GM12878 (cell line): Measurements from ENCODE around the gene POLR1A. TPM values are rescaled to one million over a fixed set of nuclear protein-coding genes. Genes with fewer than 3 reads are reported as not detected.
A peak's percentile ranks its signal among the peaks of the same experiment; 100 is the strongest.

ENCODE experiments used
- BMI1 ChIP-seq: fragments of 450-650 bp; IDR thresholded peaks from 2 replicates; pipeline ENCODE4 v1.6.1; 2016; ENCODE audit warnings: mild to moderate bottlenecking, moderate library complexity, borderline replicate concordance
- CHD2 ChIP-seq: IDR thresholded peaks from 2 replicates; pipeline ENCODE4 v1.6.1; 2011; ENCODE audit warnings: low read depth, low read length, improper control_type of control experiment, borderline replicate concordance
- DPF2 ChIP-seq: fragments of 450-650 bp; IDR thresholded peaks from 2 replicates; pipeline ENCODE4 v1.6.1; 2017; ENCODE audit warnings: mild to moderate bottlenecking
- EGR1 ChIP-seq, 2 experiments: IDR thresholded peaks; 1 replicate in 1 of 2; 2 replicates in 1 of 2; pipeline ENCODE4 v1.6.1; 2011 to 2012; ENCODE audit warnings: low read depth in 2 of 2, low read length in 2 of 2, borderline replicate concordance in 1 of 2, mild to moderate bottlenecking in 1 of 2, moderate library complexity in 1 of 2
- HCFC1 ChIP-seq: fragments of 150-350 bp; IDR thresholded peaks from 2 replicates; pipeline ENCODE4 v1.6.1; 2014; ENCODE audit warnings: low read length
- IKZF1 ChIP-seq: fragments of 450-650 bp; conservative IDR thresholded peaks from 2 replicates; pipeline ENCODE4 v1.6.1; 2017; ENCODE audit warnings: antibody characterized with exemption, mild to moderate bottlenecking
- IKZF2 ChIP-seq, 2 experiments: fragments of 450-650 bp; IDR thresholded peaks; 2 replicates each; pipeline ENCODE4 v1.6.1; 2017; ENCODE audit warnings: mild to moderate bottlenecking in 2 of 2, moderate library complexity in 2 of 2
- MEF2A ChIP-seq: IDR thresholded peaks from 2 replicates; pipeline ENCODE4 v1.6.1; 2011; ENCODE audit warnings: low read depth, mild to moderate bottlenecking, low read length, moderate library complexity; ENCODE audit not compliant: insufficient read depth
- MLLT1 ChIP-seq: fragments of 450-650 bp; IDR thresholded peaks from 2 replicates; pipeline ENCODE4 v1.6.1; 2016; ENCODE audit warnings: mild to moderate bottlenecking
- MXI1 ChIP-seq: fragments of 150-350 bp; IDR thresholded peaks from 2 replicates; pipeline ENCODE4 v1.6.1; 2011; ENCODE audit warnings: low read depth, mild to moderate bottlenecking, inconsistent platforms, low read length, improper control_type of control experiment
- NKRF ChIP-seq: fragments of 450-650 bp; conservative IDR thresholded peaks from 2 replicates; pipeline ENCODE4 v1.6.1; 2017; ENCODE audit warnings: mild to moderate bottlenecking, moderate library complexity
- NRF1 ChIP-seq: conservative IDR thresholded peaks from 2 replicates; pipeline ENCODE4 v1.6.1; 2011; ENCODE audit warnings: mild to moderate bottlenecking, low read depth, low read length, improper control_type of control experiment
- PBX3 ChIP-seq: IDR thresholded peaks from 2 replicates; pipeline ENCODE4 v1.6.1; 2011; ENCODE audit warnings: mild to moderate bottlenecking, low read depth, low read length, moderate library complexity; ENCODE audit not compliant: insufficient replicate concordance
- PKNOX1 ChIP-seq: fragments of 450-650 bp; IDR thresholded peaks from 2 replicates; pipeline ENCODE4 v1.6.1; 2016; ENCODE audit warnings: mild to moderate bottlenecking
- PRDM15 ChIP-seq: fragments of 450-650 bp; formaldehyde crosslinking; IDR thresholded peaks from 2 replicates; pipeline ENCODE4 v1.4.0; 2020; ENCODE audit warnings: mild to moderate bottlenecking, moderate library complexity
- RUNX3 ChIP-seq: IDR thresholded peaks from 2 replicates; pipeline ENCODE4 v1.6.1; 2012; ENCODE audit warnings: low read length, inconsistent platforms
- SMC3 ChIP-seq: IDR thresholded peaks from 2 replicates; pipeline ENCODE4 v1.6.1; 2011; ENCODE audit warnings: low read length, improper control_type of control experiment, borderline replicate concordance
- STAT3 ChIP-seq: IDR thresholded peaks from 2 replicates; pipeline ENCODE4 v1.6.1; 2011; ENCODE audit warnings: low read depth, low read length, improper control_type of control experiment
- TARDBP ChIP-seq: IDR thresholded peaks from 2 replicates; pipeline ENCODE4 v1.6.1; 2016; ENCODE audit warnings: borderline replicate concordance
- TBL1XR1 ChIP-seq: IDR thresholded peaks from 2 replicates; pipeline ENCODE4 v1.6.1; 2012; ENCODE audit warnings: low read depth, low read length, improper control_type of control experiment
- TCF12 ChIP-seq: IDR thresholded peaks from 2 replicates; pipeline ENCODE4 v1.6.1; 2011; ENCODE audit warnings: low read depth, mild to moderate bottlenecking, low read length
- polyA plus RNA-seq, 11 experiments: library from polyadenylated mRNA; depleted of rRNA in 4 of 11; unstranded in 6 of 11; stranded (reverse) in 5 of 11; fragments of >200 nt; fragmentation: Nextera tagmentation in 4 of 11; fragmentation: Illumina TruSeq in 1 of 11; extraction: Ambion mirVana in 4 of 11; extraction: Trizol in 1 of 11; gene quantifications; 1 replicate in 1 of 11; 2 replicates in 10 of 11; pipeline versions ENCODE4 v1.2.1 to v1.2.3, GENCODE V29; 2011 to 2016; ENCODE audit warnings: inconsistent platforms in 2 of 11, missing spikeins in 2 of 11, low read depth in 1 of 11
- total RNA-seq, 4 experiments: library from RNA; depleted of rRNA in 3 of 4; stranded (reverse); fragments of >200 nt in 3 of 4; fragmentation: Illumina TruSeq in 1 of 4; extraction: Trizol in 1 of 4; gene quantifications; 2 replicates each; pipeline versions ENCODE4 v1.2.1 to v1.2.3, GENCODE V29; 2013 to 2021

POLR1A gene
- total and polyA plus RNA-seq, 10 of the 15 experiments (the other 5 are each of a cell fraction or from before 2014, with no cell fraction given) = 2.1 to 53.9 (median 17.8) TPM

- TF ChIP-seq MXI1 (no peak), PRDM15 (CRISPR knock-in tag) (no peak), NKRF (peak; percentile 55; the same call in 1 of the 2 replicates), TBL1XR1 (no peak; the same call in 1 of the 2 replicates), PKNOX1 (peak; percentile 53; the same call in 1 of the 2 replicates), BMI1 (no peak), PBX3 (no peak), IKZF2 (IDR thresholded peaks at IDR 0.05) (peak; percentile 87 to 90), SMC3 (peak; percentile 68), MLLT1 (no peak), TARDBP (no peak), IKZF1 (peak; percentile 90), STAT3 (no peak), NRF1 (no peak), MEF2A (peak; percentile 64; the same call in 1 of the 2 replicates), HCFC1 (no peak), CHD2 (peak; percentile 40; the same call in 1 of the 2 replicates), TCF12 (peak; percentile 98), EGR1 (IDR thresholded peaks at IDR 0.05; ENCODE audit: borderline replicate concordance in 1 of 2, low read depth in 2 of 2, low read length in 2 of 2) (peak in 1 of 2 experiments; percentile 27; a peak in 1 of 3 replicates), RUNX3 (peak; percentile 87), DPF2 (peak; percentile 59)
Measured at GRCh38 chr2:86035883-86036668, 69.6 kb downstream of the POLR1A start (continued).
